HEK293 (cell line): Measurements from ENCODE around the gene COL1A1.
A peak's percentile ranks its signal among the peaks of the same experiment; 100 is the strongest.

ENCODE experiments used
- ATF2 ChIP-seq: fragments of 450-650 bp; formaldehyde crosslinking; IDR thresholded peaks from 2 replicates; pipeline ENCODE4 v1.5.1; 2016; ENCODE audit warnings: missing biosample characterization, missing genetic modification characterization, low read depth
- GLI2 ChIP-seq: fragments of 450-650 bp; formaldehyde crosslinking; IDR thresholded peaks from 2 replicates; pipeline ENCODE4; 2017; ENCODE audit warnings: missing biosample characterization, missing genetic modification characterization, low read depth, borderline replicate concordance
- KLF16 ChIP-seq: fragments of 450-650 bp; formaldehyde crosslinking; IDR thresholded peaks from 2 replicates; pipeline ENCODE4 v1.5.1; 2017; ENCODE audit warnings: missing biosample characterization, missing genetic modification characterization
- REST ChIP-seq: fragments of 450-650 bp; formaldehyde crosslinking; IDR thresholded peaks from 2 replicates; pipeline ENCODE4 v1.5.1; 2016; ENCODE audit warnings: missing biosample characterization, missing genetic modification characterization
- SCRT1 ChIP-seq: fragments of 450-650 bp; formaldehyde crosslinking; IDR thresholded peaks from 2 replicates; pipeline ENCODE4 v1.5.1; 2016; ENCODE audit warnings: missing biosample characterization, missing genetic modification characterization, borderline replicate concordance
- SETDB1 ChIP-seq: IDR thresholded peaks from one replicate; pipeline ENCODE4 v1.6.1; 2017; ENCODE audit warnings: mild to moderate bottlenecking, low read length, moderate library complexity, mixed read lengths; ENCODE audit not compliant: insufficient read length
- TRIM28 ChIP-seq: IDR thresholded peaks from 2 replicates; pipeline ENCODE4 v1.6.1; 2011; ENCODE audit warnings: low read length, control low read depth, borderline replicate concordance
- ZBTB48 ChIP-seq: fragments of 450-650 bp; formaldehyde crosslinking; IDR thresholded peaks from 2 replicates; pipeline ENCODE4 v1.5.1; 2016; ENCODE audit warnings: missing biosample characterization, missing genetic modification characterization
- ZNF138 ChIP-seq: fragments of 450-650 bp; formaldehyde crosslinking; IDR thresholded peaks from 2 replicates; pipeline ENCODE4 v1.5.1; 2016; ENCODE audit warnings: missing biosample characterization, missing genetic modification characterization, borderline replicate concordance
- ZNF155 ChIP-seq: fragments of 450-650 bp; formaldehyde crosslinking; IDR thresholded peaks from 2 replicates; pipeline ENCODE4 v1.5.1; 2016; ENCODE audit warnings: missing biosample characterization, missing genetic modification characterization
- ZNF311 ChIP-seq: fragments of 450-650 bp; formaldehyde crosslinking; IDR thresholded peaks from 2 replicates; pipeline ENCODE4 v1.5.1; 2017; ENCODE audit warnings: missing biosample characterization, missing genetic modification characterization, borderline replicate concordance
- ZNF48 ChIP-seq: fragments of 450-650 bp; formaldehyde crosslinking; IDR thresholded peaks from 2 replicates; pipeline ENCODE4 v1.5.1; 2016; ENCODE audit warnings: missing biosample characterization, missing genetic modification characterization
- ZNF549 ChIP-seq: fragments of 450-650 bp; IDR thresholded peaks from 2 replicates; pipeline ENCODE4 v1.5.1; 2018; ENCODE audit warnings: missing biosample characterization, missing genetic modification characterization, mild to moderate bottlenecking, inconsistent platforms, moderate library complexity
- ZNF561 ChIP-seq: fragments of 450-650 bp; IDR thresholded peaks from 2 replicates; pipeline ENCODE4 v1.5.1; 2018; ENCODE audit warnings: missing biosample characterization, missing genetic modification characterization, borderline replicate concordance
- ZNF610 ChIP-seq: fragments of 450-650 bp; formaldehyde crosslinking; IDR thresholded peaks from 2 replicates; pipeline ENCODE4 v1.5.1; 2016; ENCODE audit warnings: missing biosample characterization, missing genetic modification characterization, borderline replicate concordance
- ZNF645 ChIP-seq: fragments of 450-650 bp; formaldehyde crosslinking; IDR thresholded peaks from 2 replicates; pipeline ENCODE4; 2016; ENCODE audit warnings: missing biosample characterization, missing genetic modification characterization
- ZSCAN23 ChIP-seq: fragments of 450-650 bp; formaldehyde crosslinking; IDR thresholded peaks from 2 replicates; pipeline ENCODE4 v1.5.1; 2016; ENCODE audit warnings: missing biosample characterization, missing genetic modification characterization
- ZXDB ChIP-seq: fragments of 450-650 bp; formaldehyde crosslinking; IDR thresholded peaks from 2 replicates; pipeline ENCODE4 v1.5.1; 2016; ENCODE audit warnings: missing biosample characterization, missing genetic modification characterization
- TF ChIP-seq, protein P1 (sequence below): fragments of 450-650 bp; formaldehyde crosslinking; IDR thresholded peaks from 2 replicates; pipeline ENCODE4 v1.5.1; 2016; ENCODE audit warnings: missing biosample characterization, missing genetic modification characterization
- TF ChIP-seq, protein P2 (sequence below): fragments of 450-650 bp; formaldehyde crosslinking; IDR thresholded peaks from 2 replicates; pipeline ENCODE4 v1.5.1; 2016; ENCODE audit warnings: missing biosample characterization, missing genetic modification characterization
- TF ChIP-seq, protein P3 (sequence below): fragments of 450-650 bp; formaldehyde crosslinking; IDR thresholded peaks from 2 replicates; pipeline ENCODE4 v1.5.1; 2017; ENCODE audit warnings: missing biosample characterization, missing genetic modification characterization
- TF ChIP-seq, protein P4 (sequence below): fragments of 450-650 bp; formaldehyde crosslinking; IDR thresholded peaks from 2 replicates; pipeline ENCODE4 v1.5.1; 2016; ENCODE audit warnings: missing biosample characterization, missing genetic modification characterization

The COL1A1 gene

DNA sequence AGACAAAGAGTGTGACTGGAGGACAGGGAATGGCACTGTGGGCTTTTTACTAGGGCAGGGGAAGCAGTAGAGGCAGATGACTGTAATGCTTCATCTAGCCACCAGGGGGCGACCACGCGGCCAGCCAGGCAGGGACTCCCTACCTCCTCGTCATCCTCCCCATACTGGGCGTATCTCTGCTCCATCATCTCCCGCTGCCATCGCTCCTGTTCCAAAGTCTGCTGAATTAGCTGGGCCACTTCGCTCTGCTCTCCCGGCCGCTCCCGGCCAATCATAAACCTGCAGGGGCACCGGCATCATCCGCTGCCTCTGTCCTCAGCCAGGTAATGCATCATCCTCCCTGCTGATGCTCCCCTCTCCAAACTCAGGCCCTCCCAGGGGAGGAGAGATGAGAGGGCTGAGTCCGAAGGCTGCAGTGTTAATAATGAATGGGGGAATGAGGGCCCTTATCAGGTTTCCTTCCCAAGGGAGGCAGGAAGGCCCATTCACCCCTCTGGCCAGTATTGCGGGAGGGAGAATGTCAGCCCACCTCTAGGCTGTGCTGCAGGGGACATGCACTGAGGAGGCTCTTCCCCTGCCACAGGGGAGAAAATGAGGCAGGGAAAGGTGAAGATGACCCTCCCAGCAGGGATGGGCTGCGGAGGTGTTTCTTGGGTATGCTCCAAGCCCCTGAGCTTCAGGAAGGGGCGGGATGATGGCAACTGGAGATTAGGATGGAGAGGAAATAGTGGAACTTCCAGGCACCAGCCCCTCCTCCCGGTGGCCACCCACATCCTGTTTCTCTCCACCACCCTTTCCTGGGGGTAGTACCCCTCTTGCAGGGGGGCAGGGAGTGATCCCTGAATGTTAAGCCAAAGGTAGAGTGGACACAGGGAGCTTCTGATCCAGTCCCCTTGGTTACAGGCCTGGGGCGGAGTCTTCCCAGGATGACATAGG, 61.2 kb downstream of the COL1A1 start (continued):
- TF ChIP-seq REST (tag by site-specific recombination), result no peak
- TF ChIP-seq, protein P1, sequence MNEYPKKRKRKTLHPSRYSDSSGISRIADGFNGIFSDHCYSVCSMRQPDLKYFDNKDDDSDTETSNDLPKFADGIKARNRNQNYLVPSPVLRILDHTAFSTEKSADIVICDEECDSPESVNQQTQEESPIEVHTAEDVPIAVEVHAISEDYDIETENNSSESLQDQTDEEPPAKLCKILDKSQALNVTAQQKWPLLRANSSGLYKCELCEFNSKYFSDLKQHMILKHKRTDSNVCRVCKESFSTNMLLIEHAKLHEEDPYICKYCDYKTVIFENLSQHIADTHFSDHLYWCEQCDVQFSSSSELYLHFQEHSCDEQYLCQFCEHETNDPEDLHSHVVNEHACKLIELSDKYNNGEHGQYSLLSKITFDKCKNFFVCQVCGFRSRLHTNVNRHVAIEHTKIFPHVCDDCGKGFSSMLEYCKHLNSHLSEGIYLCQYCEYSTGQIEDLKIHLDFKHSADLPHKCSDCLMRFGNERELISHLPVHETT, result 0 out of 2 replicates have a peak, but pooled peaks have one; percentile 34
- no peak for TF ChIP-seq SCRT1 (tag by site-specific recombination)
- peak; percentile 97 for TF ChIP-seq ZNF610 (tag by site-specific recombination)
- no peak for TF ChIP-seq ZNF155 (tag by site-specific recombination)
- 0 out of 2 replicates have a peak, but pooled peaks have one; percentile 3 for TF ChIP-seq ATF2 (tag by site-specific recombination)
- no peak for TF ChIP-seq ZNF561 (tag by site-specific recombination)
- no peak for TF ChIP-seq ZSCAN23 (tag by site-specific recombination)
- TF ChIP-seq, protein P2, sequence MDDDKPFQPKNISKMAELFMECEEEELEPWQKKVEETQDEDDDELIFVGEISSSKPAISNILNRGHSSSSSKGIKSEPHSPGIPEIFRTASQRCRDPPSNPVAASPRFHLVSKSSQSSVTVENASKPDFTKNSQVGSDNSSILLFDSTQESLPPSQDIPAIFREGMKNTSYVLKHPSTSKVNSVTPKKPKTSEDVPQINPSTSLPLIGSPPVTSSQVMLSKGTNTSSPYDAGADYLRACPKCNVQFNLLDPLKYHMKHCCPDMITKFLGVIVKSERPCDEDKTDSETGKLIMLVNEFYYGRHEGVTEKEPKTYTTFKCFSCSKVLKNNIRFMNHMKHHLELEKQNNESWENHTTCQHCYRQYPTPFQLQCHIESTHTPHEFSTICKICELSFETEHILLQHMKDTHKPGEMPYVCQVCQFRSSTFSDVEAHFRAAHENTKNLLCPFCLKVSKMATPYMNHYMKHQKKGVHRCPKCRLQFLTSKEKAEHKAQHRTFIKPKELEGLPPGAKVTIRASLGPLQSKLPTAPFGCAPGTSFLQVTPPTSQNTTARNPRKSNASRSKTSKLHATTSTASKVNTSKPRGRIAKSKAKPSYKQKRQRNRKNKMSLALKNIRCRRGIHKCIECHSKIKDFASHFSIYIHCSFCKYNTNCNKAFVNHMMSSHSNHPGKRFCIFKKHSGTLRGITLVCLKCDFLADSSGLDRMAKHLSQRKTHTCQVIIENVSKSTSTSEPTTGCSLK (tag by site-specific recombination), result no peak
- no peak for TF ChIP-seq GLI2
- no peak for TF ChIP-seq ZNF48 (tag by site-specific recombination)
- TF ChIP-seq ZXDB, result peak; percentile 70
- TF ChIP-seq TRIM28, result peak; percentile 99
- TF ChIP-seq ZNF645 (tag by site-specific recombination), result no peak
- TF ChIP-seq SETDB1, result peak; percentile 46
- peak; percentile 34; the same call in 1 of the 2 replicates for TF ChIP-seq ZBTB48 (tag by site-specific recombination)
- TF ChIP-seq, protein P3, sequence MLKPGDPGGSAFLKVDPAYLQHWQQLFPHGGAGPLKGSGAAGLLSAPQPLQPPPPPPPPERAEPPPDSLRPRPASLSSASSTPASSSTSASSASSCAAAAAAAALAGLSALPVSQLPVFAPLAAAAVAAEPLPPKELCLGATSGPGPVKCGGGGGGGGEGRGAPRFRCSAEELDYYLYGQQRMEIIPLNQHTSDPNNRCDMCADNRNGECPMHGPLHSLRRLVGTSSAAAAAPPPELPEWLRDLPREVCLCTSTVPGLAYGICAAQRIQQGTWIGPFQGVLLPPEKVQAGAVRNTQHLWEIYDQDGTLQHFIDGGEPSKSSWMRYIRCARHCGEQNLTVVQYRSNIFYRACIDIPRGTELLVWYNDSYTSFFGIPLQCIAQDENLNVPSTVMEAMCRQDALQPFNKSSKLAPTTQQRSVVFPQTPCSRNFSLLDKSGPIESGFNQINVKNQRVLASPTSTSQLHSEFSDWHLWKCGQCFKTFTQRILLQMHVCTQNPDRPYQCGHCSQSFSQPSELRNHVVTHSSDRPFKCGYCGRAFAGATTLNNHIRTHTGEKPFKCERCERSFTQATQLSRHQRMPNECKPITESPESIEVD (tag by site-specific recombination), result no peak
- no peak for TF ChIP-seq ZNF311 (tag by site-specific recombination)
- TF ChIP-seq ZNF138 (tag by site-specific recombination), result no peak
- peak; percentile 63 for TF ChIP-seq KLF16 (tag by site-specific recombination)
- no peak for TF ChIP-seq ZNF549
- TF ChIP-seq, protein P4, sequence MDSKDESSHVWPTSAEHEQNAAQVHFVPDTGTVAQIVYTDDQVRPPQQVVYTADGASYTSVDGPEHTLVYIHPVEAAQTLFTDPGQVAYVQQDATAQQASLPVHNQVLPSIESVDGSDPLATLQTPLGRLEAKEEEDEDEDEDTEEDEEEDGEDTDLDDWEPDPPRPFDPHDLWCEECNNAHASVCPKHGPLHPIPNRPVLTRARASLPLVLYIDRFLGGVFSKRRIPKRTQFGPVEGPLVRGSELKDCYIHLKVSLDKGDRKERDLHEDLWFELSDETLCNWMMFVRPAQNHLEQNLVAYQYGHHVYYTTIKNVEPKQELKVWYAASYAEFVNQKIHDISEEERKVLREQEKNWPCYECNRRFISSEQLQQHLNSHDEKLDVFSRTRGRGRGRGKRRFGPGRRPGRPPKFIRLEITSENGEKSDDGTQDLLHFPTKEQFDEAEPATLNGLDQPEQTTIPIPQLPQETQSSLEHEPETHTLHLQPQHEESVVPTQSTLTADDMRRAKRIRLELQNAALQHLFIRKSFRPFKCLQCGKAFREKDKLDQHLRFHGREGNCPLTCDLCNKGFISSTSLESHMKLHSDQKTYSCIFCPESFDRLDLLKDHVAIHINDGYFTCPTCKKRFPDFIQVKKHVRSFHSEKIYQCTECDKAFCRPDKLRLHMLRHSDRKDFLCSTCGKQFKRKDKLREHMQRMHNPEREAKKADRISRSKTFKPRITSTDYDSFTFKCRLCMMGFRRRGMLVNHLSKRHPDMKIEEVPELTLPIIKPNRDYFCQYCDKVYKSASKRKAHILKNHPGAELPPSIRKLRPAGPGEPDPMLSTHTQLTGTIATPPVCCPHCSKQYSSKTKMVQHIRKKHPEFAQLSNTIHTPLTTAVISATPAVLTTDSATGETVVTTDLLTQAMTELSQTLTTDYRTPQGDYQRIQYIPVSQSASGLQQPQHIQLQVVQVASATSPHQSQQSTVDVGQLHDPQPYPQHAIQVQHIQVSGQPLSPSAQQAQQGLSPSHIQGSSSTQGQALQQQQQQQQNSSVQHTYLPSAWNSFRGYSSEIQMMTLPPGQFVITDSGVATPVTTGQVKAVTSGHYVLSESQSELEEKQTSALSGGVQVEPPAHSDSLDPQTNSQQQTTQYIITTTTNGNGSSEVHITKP (tag by site-specific recombination), result peak; percentile 63
